A673 (cell line): Measurements from ENCODE around the gene BRCC3. TPM values are rescaled to one million over a fixed set of nuclear protein-coding genes. Genes with fewer than 3 reads are reported as not detected.

ENCODE experiments used
- BruUV-seq: library from RNA; stranded (reverse); fragments of 400-500 nt; replicated peaks from 2 replicates; lab custom pipeline; 2021; lab: Mats Ljungman, UMichigan
- CTCF ChIA-PET: fragments of 300-600 bp; sonication (Branson Sonifier 250); formaldehyde crosslinking; loops from one replicate; lab custom pipeline; 2022; ENCODE audit warnings: antibody characterized with exemption; lab: Charles Lee
- POLR2A ChIA-PET: fragments of 300-600 bp; sonication (Branson Sonifier 250); formaldehyde crosslinking; loops from one replicate; lab custom pipeline; 2022; ENCODE audit warnings: antibody characterized with exemption; ENCODE audit not compliant: low non-redundant PET; lab: Charles Lee
- DNase-seq: peaks from one replicate; pipeline ENCODE4 v3.0.0-alpha.2; 2015; ENCODE audit warnings: low spot score
- H3K27ac ChIP-seq: fragments of 200-600 bp; sonication (generic); 2 replicates; pipeline ENCODE4 v1.5.1; 2016; ENCODE audit warnings: mixed run types, low read depth, mild to moderate bottlenecking, mixed read lengths, antibody characterized with exemption, low read length; ENCODE audit not compliant: poor library complexity, severe bottlenecking
- H3K27me3 ChIP-seq: fragments of 200-600 bp; sonication (generic); replicated peaks from 2 replicates; pipeline ENCODE4 v1.6.1; 2017; ENCODE audit warnings: mixed run types, low read depth, mild to moderate bottlenecking, mixed read lengths, antibody characterized with exemption, low read length; ENCODE audit not compliant: insufficient read depth, poor library complexity
- H3K36me3 ChIP-seq: fragments of 200-600 bp; sonication (generic); 2 replicates; pipeline ENCODE4 v1.6.1; 2016; ENCODE audit warnings: mixed run types, mild to moderate bottlenecking, mixed read lengths, antibody characterized with exemption, low read length; ENCODE audit not compliant: insufficient read depth, poor library complexity, severe bottlenecking
- H3K4me1 ChIP-seq: fragments of 200-600 bp; sonication (generic); 2 replicates; pipeline ENCODE4 v1.6.1; 2017; ENCODE audit warnings: mixed run types, mild to moderate bottlenecking, mixed read lengths, antibody characterized with exemption, low read length; ENCODE audit not compliant: insufficient read depth, poor library complexity, severe bottlenecking
- H3K4me3 ChIP-seq: fragments of 200-600 bp; sonication (generic); 2 replicates; pipeline ENCODE4 v1.5.1; 2016; ENCODE audit warnings: low read depth, mixed run types, mild to moderate bottlenecking, mixed read lengths, low read length; ENCODE audit not compliant: poor library complexity, severe bottlenecking
- H3K9me3 ChIP-seq: fragments of 200-600 bp; sonication (generic); 2 replicates; pipeline ENCODE4 v1.6.1; 2016; ENCODE audit warnings: mixed run types, low read depth, mild to moderate bottlenecking, mixed read lengths, antibody characterized with exemption, low read length; ENCODE audit not compliant: poor library complexity, severe bottlenecking
- CTCF ChIP-seq: fragments of 300-800, 200-600 bp; sonication (generic); conservative IDR thresholded peaks from 2 replicates; pipeline ENCODE4 v1.5.1; 2017; ENCODE audit warnings: low read depth, mild to moderate bottlenecking, antibody characterized with exemption, low read length, moderate library complexity, mixed read lengths
- EZH2 ChIP-seq: fragments of 200-600 bp; sonication (generic); IDR thresholded peaks from 2 replicates; pipeline ENCODE4 v1.6.1; 2017; ENCODE audit warnings: borderline replicate concordance, low read depth, mild to moderate bottlenecking, mixed read lengths, antibody characterized with exemption, low read length; ENCODE audit not compliant: poor library complexity, severe bottlenecking
- intact Hi-C: fragments of 100-400 bp; cut with micrococcal nuclease; formaldehyde crosslinking; loops from one replicate; pipeline ENCODE4 v1.10.0; 2022; ENCODE audit not compliant: unreplicated experiment
- total RNA-seq: library from RNA; stranded (reverse); gene quantifications from 2 replicates; pipeline ENCODE4 v1.2.3, GENCODE V29; 2021

Gene BRCC3
- total RNA-seq, 1 experiment from 2014 or later = 25.7 TPM

- no peak overlapping the region for H3K27ac ChIP-seq
- no peaks in the 10 kb centered on the region for H3K27me3 ChIP-seq
- no TSS peak for BruUV-seq
- TF ChIP-seq EZH2 = no peak
- no peak for TF ChIP-seq CTCF
- DNase-seq = no peak
- intact Hi-C loops = loop anchor here (10.0 kb wide), 1 partner anchor 217 kb away; no protein-coding TSS in a partner anchor
- ChIA-PET CTCF (no interaction called here), POLR2A (no interaction called here)
- no peaks in the 10 kb centered on the region for H3K4me1 ChIP-seq
- H3K9me3 ChIP-seq = peaks cover 6% of the 10 kb centered on the region
- no peaks in the 10 kb centered on the region for H3K36me3 ChIP-seq
- H3K4me3 ChIP-seq = no peak overlapping the region
Measured at GRCh38 chrX:155132110-155132509, 60.8 kb downstream of the BRCC3 start.

- no peak overlapping the region for H3K27ac ChIP-seq
Measured at GRCh38 chrX:155134255-155134654, 62.9 kb downstream of the BRCC3 start.

GRCh38 chrX:155143959-155144548, 72.7 kb downstream of the BRCC3 start:
- Histone ChIP-seq H3K4me3 (no peak overlapping the region), H3K4me1 (no peaks in the 10 kb centered on the region), H3K27ac (no peak overlapping the region), H3K36me3 (no peaks in the 10 kb centered on the region), H3K27me3 (no peaks in the 10 kb centered on the region), H3K9me3 (no peaks in the 10 kb centered on the region)
- no TSS peak for BruUV-seq
- TF ChIP-seq EZH2 = no peak
- no peak for TF ChIP-seq CTCF
- POLR2A ChIA-PET = no interaction called here
- intact Hi-C loops = no loop called here
- CTCF ChIA-PET = no interaction called here
- no peak for DNase-seq

More at GRCh38 chrX:155134255-155134654, 62.9 kb downstream of the BRCC3 start:
- TF ChIP-seq CTCF (no peak), EZH2 (no peak)
- Histone ChIP-seq H3K4me1 (no peaks in the 10 kb centered on the region), H3K27me3 (no peaks in the 10 kb centered on the region), H3K4me3 (no peak overlapping the region), H3K36me3 (no peaks in the 10 kb centered on the region), H3K9me3 (peaks cover 6% of the 10 kb centered on the region)
- CTCF ChIA-PET = no interaction called here
- POLR2A ChIA-PET = no interaction called here
- intact Hi-C loops = loop anchor here (10.0 kb wide), 1 partner anchor 219 kb away; no protein-coding TSS in a partner anchor
- no peak for DNase-seq
- BruUV-seq = no TSS peak
